NCI-H2107 treated with DMSO at 0.1 percent for 48 hours (cell line): Measurements from ENCODE around the gene GALNT9.
"Not testable (repeated sequence)": the region's sequence is repeated elsewhere in the genome, so short reads cannot be mapped to it uniquely, and the experiment has no call there.

Experiments used
- DNase-seq: peaks from one replicate; lab custom pipeline; 2025; ENCODE audit not compliant: unreplicated experiment; lab: John Stamatoyannopoulos, UW

Gene GALNT9

DNA sequence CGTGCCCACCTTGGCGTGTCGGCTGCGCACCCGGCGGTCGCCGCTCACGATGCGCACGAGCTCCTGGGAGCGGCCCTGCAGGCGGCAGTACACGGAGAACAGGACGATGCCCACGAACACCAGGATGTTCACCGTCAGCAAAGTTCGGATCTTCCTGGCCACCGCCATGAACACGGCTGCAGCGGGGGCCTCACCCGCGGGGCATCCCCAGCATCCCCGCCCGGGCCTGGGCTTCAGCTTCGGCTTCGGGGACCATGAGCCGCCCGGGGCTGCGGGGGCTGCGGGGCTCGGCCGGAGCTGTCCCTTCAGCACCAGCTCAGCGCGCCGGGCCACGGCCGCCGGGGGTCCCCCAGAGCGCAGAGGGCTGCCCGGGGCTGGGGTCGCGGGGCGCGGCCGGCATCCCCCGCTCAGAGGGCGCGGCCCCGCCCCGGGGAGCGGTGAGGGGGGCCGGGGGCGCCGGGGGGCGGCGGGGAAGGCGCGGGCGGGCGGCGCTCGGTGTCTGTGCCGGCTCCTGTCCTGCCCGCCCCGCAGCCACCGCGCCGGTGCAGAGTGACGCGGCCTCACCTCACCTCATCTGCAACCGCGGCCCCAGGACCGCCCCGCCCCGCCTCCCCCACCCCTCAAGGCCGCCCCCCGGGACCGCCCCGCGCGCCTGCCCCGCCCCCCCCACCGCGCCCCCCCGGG, at the start of gene GALNT9:
GALNT9 (minus strand) TSS at position 554 of the 684 bp plus-strand sequence; CDS start at position 168, 386 bp downstream.
- DNase-seq: no peak

DNA sequence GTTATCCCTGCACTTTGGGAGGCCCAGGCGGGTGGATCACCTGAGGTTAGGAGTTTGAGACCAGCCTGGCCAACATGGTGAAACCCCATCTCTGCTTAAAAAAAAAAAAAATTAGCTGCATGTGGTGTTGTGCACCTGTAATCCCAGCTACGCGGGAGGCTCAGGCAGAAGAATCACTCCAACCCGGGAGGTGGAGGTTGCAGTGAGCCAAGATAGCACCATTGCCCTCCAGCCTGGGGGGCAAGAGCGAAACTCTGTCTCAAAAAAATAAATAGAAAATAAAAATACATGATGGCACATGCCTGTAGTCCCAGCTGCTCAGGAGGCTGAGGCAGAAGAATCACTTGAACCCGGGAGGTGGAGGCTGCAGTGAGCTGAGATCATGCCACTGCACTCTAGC, 49.7 kb upstream of the GALNT9 start:
- not testable (repeated sequence) for DNase-seq

DNA sequence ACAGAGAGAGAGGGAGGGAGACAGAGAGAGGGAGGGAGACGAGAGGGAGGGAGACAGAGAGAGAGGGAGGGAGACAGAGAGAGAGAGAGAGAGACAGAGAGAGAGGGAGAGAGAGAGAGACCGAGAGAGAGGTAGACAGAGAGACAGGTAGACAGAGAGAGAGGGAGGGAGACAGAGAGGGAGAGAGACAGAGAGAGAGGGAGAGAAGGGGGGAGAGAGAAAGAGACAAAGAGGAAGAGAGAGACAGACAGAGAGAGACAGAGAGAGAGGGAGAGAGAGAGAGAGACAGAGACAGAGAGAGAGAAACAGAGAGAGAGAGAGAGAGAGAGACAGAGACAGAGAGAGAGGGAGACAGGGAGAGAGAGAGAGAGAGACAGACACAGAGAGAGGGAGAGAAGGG, 47.8 kb upstream of the GALNT9 start:
- DNase-seq: no peak

DNA sequence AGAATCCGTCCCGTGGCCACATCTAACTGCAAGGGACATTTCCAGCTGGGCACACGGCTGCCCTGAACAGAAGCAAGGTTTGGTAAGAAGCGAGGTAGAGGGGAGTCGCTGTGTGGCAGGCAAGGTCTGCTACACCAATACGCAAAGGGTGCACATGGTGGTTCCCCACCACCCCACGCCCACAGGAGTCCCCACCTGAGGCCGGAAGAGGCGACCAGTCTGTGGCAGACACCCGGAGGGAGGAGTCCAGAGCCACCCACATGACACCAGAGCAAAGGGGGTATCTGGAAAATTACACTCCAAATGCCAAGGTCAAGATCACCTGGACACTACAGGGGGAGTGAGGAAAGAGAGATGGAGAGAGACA, 47.1 kb upstream of the GALNT9 start:
- no peak for DNase-seq

DNA sequence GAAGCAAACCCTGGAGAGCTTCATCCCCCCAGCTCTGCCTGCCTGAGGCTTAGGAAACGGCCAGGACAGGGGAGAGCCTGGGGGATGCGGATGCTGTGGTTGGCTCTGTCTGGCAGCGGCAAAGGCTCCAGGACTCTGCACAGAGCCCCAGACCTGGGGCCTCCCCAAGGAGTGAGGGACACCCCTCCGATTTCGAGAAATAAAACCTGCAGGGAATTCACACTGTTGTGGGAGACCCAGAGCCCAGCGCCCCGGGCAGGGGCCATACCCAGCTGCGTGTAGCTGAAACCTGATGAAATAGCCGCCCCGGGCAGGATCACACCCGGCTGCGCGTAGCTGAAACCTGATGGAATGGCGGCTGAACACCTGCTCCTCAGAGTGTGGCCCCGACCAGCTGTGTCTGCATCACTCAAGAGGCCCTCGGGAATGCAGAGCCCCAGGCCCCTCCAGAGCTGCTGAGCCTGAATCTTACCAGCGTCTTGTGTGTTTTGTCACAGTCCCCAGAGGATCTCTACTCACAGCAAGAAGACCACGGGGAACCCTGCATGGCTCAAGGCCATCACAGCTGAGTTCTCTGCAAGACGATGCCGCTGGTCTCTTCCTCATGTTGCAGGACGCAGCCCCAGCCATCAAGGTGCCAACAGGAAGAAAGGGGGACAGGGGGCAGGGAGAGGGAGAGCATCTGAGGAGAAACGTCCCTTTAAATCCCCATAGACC, 46.5 kb upstream of the GALNT9 start:
- DNase-seq: no peak

DNA sequence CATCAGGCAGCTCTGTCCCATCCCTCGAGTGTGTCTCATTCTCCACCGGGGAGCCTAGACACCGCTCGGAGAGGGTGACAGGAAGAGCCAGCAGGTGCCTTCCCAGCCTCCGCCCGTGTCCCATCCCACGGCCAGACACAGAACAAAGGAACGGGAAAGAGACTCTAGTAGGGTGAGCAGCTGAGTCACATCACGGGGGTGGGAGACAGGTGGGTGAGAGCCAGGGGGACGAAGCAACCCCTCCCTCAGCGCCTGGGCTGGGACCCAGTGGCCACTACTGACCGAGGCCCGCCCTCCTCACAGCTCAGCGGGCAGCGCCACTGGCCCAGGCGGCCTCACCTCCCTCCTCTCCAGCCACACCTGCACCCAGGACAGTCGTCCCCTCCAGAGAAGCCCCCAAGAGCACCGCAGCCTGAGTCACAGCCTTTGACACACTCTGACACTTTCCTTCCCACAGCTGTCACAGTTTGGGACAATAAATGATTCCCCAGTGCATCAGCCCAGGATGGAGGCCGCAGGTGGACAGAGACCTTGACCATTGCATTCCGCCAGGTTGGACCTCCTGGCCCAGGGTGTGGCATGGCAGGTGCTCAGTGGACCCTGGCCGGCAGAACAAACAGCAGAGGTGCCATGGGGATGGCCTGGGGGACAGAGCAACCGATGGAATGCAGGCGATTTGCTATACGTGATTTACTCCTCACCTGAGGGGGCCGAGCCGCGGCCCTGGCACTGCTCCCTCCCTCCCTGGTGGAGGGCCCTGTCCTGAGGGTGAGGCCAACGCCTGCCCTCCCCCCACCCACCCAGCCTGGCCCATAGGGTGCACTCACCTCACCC, 45.4 kb upstream of the GALNT9 start:
- DNase-seq: no peak

DNA sequence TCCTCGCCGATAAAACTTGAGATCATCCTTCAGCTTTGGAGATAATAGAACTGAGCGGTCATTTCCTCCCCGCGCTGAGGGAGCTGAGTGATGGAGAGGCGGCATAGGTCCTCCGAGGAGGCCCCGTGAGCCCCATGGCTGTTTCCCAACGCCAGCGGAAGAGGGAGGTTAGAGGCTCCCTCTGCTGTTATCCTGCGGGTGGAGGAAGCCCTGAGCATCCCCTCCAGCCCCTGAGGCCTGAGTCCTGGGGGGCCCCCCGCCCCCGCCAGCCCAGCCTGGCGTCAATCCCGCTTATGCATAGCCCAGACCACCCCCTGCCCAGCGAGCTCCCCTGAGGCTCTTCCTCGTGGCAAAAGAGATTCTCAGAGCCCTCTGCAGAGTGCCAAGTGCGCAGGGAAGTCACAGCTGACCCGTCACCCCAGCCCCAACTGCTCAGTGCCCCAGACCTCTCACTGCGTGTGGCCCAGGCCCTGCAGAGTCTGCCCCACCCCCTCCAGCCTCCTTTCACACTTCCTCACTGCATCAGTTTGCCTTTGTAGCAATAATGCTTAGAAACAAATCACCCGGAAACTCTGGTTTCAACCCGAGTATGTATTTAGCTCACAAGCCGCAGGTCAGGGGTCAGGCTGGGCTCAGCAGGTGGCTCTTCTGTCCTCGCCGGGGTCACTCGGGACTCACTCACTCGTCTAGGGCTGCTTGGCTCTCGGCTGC, 44.7 kb upstream of the GALNT9 start:
- DNase-seq: no peak

DNA sequence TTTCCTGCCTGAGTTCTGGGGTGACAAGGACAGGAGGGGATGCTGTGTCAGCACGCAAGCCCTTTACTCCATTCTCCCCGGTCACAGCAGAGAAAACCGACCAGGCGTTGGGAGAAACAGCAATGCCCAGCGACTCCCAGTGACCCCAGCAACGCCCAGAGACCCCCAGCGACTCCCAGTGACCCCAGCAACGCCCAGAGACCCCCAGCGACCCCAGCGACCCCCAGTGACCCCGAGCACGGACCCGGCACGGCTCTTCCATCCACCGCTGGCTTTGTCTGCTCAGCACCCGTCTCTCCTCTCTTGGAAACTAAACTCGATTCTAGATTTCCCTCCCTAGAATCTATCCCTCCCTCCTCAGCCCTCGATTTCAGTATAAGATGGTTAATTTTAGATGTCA, 38.5 kb upstream of the GALNT9 start:
- DNase-seq: no peak

DNA sequence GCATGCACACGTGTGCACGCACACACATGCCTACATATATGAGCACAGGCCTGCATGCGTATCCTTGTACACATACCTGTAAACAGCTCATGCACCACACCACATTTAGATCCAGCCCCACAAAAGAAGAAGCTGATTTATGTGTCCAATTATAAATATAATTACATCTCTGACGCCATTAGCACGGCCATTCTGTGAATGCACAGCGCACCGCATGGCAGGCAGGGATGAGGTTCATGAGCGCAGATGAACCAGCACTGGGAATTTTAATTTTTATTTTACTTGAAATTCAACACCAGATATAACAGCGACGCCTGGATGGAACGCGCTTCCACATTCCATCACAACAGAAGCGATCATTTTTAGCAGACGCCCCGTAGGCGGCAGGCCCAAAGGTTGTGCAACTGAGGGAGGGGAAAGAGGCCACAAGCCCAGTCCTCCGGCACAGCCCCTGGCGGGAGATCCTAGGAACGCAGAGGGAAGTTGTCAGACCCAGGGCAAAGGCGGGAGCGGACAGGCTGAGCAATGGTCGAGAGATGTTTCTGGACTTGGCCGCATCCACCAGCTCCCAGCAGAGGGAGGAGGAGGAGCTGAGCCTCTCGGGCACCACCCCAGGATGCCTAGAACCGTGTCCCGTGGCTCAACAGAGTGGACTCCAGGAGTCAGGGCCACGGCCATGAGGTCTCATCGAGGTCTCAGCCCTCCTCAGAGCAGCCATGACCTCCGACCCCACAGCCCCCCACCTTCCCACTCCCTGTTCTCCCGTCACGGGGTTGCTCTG, 37.9 kb upstream of the GALNT9 start:
- no peak for DNase-seq

DNA sequence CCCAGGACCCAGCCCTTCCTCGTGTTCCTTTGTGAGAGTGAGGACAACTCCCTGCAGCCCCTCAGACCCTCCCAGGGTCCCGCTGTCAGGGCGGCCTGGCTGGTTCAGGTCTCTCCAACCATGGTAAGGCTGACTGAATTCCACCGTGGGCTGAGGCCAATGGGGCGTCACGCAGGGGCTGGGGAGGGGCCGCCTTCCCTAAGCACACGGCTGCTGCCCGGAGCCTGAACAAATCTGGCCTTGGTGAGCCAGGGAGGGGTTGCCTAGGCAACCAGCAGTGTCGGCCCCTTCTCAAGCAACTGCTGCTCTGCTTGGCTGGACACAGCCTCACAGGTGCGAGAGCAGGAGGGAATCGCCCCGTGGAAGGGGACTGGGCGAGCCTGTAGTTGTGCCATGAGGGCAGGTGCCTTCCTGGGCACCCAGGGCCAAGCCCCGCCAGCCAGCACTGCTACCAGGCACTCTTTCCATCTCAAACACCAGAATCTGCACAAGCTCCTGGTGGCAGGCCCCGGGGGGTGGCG, 37.0 kb upstream of the GALNT9 start:
- no peak for DNase-seq

DNA sequence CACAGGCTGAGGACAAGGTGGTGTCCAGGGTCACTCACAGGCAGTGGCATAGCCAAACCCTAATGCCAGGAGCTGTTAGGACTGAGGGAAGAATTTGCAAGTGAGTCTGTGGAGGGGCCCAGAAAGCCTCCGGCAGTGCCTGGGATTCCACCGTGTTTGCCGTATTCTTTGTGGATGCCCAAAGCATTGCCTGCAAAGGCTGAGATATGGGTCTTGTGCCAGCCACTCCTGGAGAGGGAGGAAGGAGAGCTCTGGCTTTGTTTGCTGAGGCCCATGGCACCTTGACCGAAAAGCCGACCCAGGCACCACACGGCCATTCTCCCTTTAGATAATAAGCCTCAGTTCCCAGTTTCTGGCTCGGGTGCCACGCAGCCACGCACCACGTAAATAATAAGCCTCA, 35.8 kb upstream of the GALNT9 start:
- DNase-seq: no peak

DNA sequence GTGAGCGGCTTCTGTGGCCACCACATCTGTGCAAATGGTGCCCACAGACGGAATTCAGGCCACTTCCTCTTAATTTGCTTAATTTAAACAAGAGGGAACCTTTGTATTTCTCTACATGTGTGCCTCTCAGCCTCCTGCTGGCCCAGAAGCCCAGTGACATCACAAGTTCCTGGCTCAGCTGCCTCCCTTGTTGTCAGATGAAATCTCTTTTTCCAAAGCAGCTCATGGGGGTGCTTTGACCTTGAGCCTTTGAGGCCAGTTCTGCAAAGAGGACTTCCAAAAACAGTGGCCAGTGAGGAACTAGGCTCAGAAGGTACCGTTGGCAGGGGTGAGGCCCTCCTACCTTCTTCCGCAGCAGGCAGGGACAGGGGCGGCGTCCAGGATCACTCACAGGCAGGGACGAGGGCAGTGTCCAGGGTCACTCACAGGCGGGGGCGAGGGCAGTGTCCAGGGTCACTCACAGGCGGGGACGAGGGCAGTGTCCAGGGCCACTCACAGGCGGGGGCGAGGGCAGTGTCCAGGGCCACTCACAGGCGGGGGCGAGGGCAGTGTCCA, 35.0 kb upstream of the GALNT9 start:
- DNase-seq: no peak

DNA sequence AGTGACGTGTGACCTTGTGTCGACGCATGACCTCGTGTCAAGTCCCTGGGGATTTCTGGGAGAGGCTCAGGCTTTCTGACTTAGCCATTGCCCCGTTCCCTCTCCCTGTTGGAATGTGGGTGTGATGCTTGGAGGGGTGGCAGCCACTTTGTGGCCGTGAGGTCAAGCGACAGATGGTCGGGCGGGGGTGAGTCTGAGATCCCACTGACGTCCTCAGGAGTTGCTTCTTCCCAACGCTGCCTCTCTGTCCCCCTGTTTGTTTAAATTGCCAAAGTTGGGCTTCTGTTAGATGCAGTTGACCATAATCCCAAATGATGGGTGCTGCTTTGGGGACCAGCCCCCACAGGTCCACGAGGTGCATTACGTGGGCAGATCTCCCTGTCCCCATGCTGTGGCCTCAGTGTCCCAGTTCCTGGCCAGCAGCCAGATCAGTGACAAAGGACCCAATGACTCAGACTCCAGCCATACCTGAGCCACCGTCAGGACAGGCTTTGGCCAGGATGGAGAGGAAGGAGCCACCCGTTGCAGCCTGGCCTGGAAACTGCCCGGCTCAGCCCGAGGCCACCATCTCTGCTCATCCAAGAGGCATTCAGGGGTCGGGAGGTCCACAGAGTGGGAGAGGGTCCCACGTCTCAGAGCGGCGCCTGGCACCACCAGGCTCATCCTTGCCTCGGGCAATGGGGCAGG, 34.4 kb upstream of the GALNT9 start:
- DNase-seq: no peak

DNA sequence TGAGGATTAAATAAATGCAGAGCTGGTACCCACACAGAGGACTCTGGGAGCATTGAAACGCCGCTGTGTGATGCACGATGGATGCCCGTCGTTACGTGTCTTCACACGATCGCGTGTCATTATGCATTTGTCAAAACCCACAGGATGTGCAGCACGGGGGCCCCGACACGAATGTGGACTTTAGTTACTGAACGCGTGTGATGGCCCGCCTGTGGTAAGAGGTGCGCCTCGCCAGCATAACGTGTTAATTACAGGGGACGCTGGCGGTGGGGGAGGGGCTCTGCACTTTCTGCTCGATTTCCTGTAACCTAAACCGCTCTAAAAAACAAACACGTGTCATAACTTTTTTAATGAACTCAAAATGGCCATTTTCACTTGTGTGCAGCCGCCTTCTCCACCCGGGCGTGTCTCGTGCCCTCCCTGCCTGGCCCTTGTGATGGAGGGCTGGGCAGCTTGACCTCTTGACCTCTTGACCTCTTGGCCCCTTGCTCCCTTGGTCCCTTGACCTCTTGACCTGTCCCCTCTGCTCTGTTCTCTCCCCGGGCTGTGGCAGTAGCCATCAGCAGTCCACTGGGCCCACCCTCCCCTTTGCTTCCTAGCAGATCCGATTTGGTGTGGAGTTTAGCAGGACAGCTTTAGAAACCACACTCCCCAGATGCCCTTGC, 33.7 kb upstream of the GALNT9 start:
- no peak for DNase-seq

DNA sequence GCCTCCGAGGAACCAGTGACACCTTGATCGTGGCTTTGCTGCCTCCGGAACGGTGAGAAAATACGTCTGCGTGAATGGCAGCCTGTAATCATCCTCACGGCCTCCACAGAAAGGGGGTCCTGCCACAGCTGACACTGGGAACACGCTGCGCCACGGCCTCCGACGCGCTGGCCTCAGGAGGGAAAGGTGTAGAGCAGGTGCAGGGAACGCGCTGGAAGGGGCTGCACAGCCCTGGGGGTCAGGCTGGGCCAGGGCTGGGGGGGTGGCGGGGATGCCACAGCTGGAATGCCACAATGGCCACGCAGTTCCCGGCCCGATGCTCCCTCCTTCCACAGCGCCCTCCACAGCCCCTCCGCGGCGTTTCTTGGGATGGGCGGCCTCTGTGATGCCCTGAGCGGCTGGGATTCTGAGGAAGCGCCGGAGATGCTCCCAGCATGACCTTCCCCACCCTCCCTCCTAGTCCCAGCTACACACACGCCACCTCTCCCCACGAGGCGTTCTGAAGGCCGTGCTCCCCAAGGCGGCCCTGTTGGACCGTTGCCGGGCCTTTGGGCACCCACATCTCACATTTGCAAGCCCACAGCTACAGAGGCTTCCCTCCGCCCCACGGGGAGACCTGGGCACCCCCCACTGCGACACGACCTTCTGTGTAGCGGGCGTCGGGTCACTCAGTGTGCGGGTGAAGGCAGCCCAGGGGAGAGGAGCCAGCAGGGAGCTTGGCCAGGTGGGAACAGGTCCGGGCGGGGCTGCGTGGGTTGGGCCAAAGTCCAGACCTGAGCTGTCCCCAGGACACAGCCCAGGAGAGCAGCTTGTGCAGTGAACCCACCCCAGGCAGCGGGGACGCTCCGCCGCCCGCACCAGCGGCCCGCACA, 31.8 kb upstream of the GALNT9 start:
- no peak for DNase-seq

DNA sequence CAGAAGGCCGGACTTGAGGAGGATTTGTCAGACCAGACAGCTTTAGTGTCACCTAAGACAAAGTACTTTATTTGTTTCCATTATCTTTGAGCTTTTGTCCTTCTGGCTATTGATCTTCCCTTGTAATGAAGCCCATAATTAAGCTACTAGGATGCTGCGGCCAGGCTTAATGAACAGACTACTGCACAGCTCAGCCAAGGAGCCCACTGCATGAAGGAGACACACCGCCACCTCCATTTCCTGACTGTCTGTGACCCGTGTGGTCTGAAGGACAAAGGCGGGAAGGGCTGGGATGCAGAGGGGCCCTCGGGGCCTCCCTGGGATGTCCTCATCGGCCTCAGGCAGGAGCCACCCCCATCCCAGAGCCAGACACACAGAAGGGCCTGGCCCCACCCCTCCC, 31.0 kb upstream of the GALNT9 start:
- DNase-seq: no peak

DNA sequence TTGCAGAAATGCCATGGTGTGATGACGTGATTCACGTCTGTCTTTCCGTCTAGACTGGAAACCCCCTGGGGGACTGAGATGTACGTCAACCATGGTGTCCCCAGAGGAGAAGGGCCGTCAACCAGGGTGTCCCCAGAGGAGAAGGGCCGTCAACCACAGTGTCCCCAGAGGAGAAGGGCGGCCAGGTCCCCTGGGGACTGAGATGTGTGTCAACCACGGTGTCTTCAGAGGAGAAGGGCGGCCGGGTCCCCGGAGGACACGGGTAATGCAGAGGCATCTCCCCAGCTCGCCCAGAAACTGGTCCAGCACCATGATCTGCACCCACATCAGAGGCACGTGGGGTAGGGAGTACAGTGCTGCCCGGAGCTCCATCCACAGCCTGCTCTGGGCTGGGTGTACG, 30.6 kb upstream of the GALNT9 start:
- DNase-seq: no peak

DNA sequence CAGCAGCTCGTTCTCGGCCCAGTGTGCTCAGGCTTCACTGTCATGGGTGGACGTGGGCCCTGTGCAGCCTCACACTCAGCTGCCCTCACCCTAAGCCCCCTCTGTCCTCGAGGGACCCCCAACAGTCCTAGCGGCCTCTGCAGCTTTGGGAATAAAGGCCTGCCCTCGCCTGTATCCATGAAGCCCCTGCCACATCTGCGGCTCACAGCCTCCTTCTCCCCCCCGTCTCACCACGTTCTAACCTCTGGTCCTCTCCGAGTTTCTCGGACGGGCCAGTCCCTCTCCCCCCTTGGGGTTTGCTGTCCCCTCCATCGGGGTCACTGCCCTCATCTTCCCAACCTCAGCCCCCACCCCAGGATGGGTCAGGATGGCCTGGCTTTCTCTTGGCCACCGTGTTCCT, 30.2 kb upstream of the GALNT9 start:
- DNase-seq: no peak
